T-helper 1 cell treated with Interleukin-12 subunit alpha and Interleukin-12 subunit beta and Interleukin-4 antibody, amounts not matched to agents 30 μg/mL and 1 μg/mL, for 36 hours (primary cell): ENCODE results near the gene PTCD1.
"Not testable (repeated sequence)": the region's sequence is repeated elsewhere in the genome, so short reads cannot be mapped to it uniquely, and the experiment has no call there.

Experiments used
- H3K27ac Mint-ChIP-seq: one replicate; pipeline ENCODE4 v1.8.0; 2021; ENCODE audit warnings: mild to moderate bottlenecking, mixed read lengths
- H3K27me3 Mint-ChIP-seq: one replicate; pipeline ENCODE4 v1.8.0; 2021; ENCODE audit warnings: low read depth, mixed read lengths
- H3K36me3 Mint-ChIP-seq: one replicate; pipeline ENCODE4 v1.8.0; 2021; ENCODE audit warnings: low read depth, mixed read lengths
- H3K4me1 Mint-ChIP-seq: one replicate; pipeline ENCODE4 v1.8.0; 2021; ENCODE audit warnings: low read depth, mixed read lengths
- H3K4me3 Mint-ChIP-seq: one replicate; pipeline ENCODE4 v1.8.0; 2021; ENCODE audit warnings: mild to moderate bottlenecking, moderate library complexity, mixed read lengths
- H3K9me3 Mint-ChIP-seq: one replicate; pipeline ENCODE4 v1.8.0; 2021; ENCODE audit warnings: mixed read lengths

The PTCD1 gene

GRCh38 chr7:99431756-99432540 is 6.7 kb downstream of the PTCD1 start:
- H3K27ac Mint-ChIP-seq, H3K4me3 Mint-ChIP-seq, H3K4me1 Mint-ChIP-seq, H3K9me3 Mint-ChIP-seq, H3K27me3 Mint-ChIP-seq: not testable (repeated sequence)
- peaks cover 20% of the 10 kb centered on the region for H3K36me3 Mint-ChIP-seq

GRCh38 chr7:99429756-99430155 is 8.8 kb downstream of the PTCD1 start:
- H3K36me3 Mint-ChIP-seq, result peaks cover 22% of the 10 kb centered on the region
- H3K9me3 Mint-ChIP-seq, result no peaks in the 10 kb centered on the region
- H3K4me1 Mint-ChIP-seq, result no peaks in the 10 kb centered on the region
- H3K4me3 Mint-ChIP-seq, result no peak overlapping the region
- no peak overlapping the region for H3K27ac Mint-ChIP-seq
- no peaks in the 10 kb centered on the region for H3K27me3 Mint-ChIP-seq

- no peaks in the 10 kb centered on the region for H3K4me1 Mint-ChIP-seq
- no peak overlapping the region for H3K27ac Mint-ChIP-seq
- H3K4me3 Mint-ChIP-seq, result no peak overlapping the region
- H3K9me3 Mint-ChIP-seq, result no peaks in the 10 kb centered on the region
- peaks cover 22% of the 10 kb centered on the region for H3K36me3 Mint-ChIP-seq
- H3K27me3 Mint-ChIP-seq, result no peaks in the 10 kb centered on the region
Measured at GRCh38 chr7:99428972-99429566, 9.5 kb downstream of the PTCD1 start.

- Mint-ChIP-seq H3K27ac (no peak overlapping the region), H3K9me3 (no peaks in the 10 kb centered on the region), H3K4me1 (no peaks in the 10 kb centered on the region), H3K4me3 (no peak overlapping the region), H3K27me3 (no peaks in the 10 kb centered on the region), H3K36me3 (peaks cover 17% of the 10 kb centered on the region)
Measured at GRCh38 chr7:99424932-99425730, 13.5 kb downstream of the PTCD1 start.

- H3K4me3 Mint-ChIP-seq, result no peak overlapping the region
- H3K9me3 Mint-ChIP-seq, result no peaks in the 10 kb centered on the region
- H3K36me3 Mint-ChIP-seq, result peaks cover 22% of the 10 kb centered on the region
- H3K4me1 Mint-ChIP-seq, result no peaks in the 10 kb centered on the region
- H3K27ac Mint-ChIP-seq, result no peak overlapping the region
- H3K27me3 Mint-ChIP-seq, result no peaks in the 10 kb centered on the region
Measured at GRCh38 chr7:99422625-99423024, 16.0 kb downstream of the PTCD1 start.

- H3K4me3 Mint-ChIP-seq, result no peak overlapping the region
- peaks cover 26% of the 10 kb centered on the region for H3K36me3 Mint-ChIP-seq
- no peaks in the 10 kb centered on the region for H3K27me3 Mint-ChIP-seq
- H3K9me3 Mint-ChIP-seq, result no peaks in the 10 kb centered on the region
- peaks cover 3% of the 10 kb centered on the region for H3K4me1 Mint-ChIP-seq
- H3K27ac Mint-ChIP-seq, result no peak overlapping the region
Measured at GRCh38 chr7:99422186-99422585, 16.4 kb downstream of the PTCD1 start.

GRCh38 chr7:99420986-99421385 is 17.6 kb downstream of the PTCD1 start:
- peaks cover 6% of the 10 kb centered on the region for H3K4me1 Mint-ChIP-seq
- no peaks in the 10 kb centered on the region for H3K27me3 Mint-ChIP-seq
- peaks cover 36% of the 10 kb centered on the region for H3K36me3 Mint-ChIP-seq
- no peaks in the 10 kb centered on the region for H3K9me3 Mint-ChIP-seq
- no peak overlapping the region for H3K27ac Mint-ChIP-seq
- H3K4me3 Mint-ChIP-seq, result no peak overlapping the region

GRCh38 chr7:99420213-99420612 is 18.4 kb downstream of the PTCD1 start:
- no peak overlapping the region for H3K4me3 Mint-ChIP-seq
- H3K27me3 Mint-ChIP-seq, result no peaks in the 10 kb centered on the region
- no peaks in the 10 kb centered on the region for H3K9me3 Mint-ChIP-seq
- H3K4me1 Mint-ChIP-seq, result peaks cover 8% of the 10 kb centered on the region
- peaks cover 37% of the 10 kb centered on the region for H3K36me3 Mint-ChIP-seq
- H3K27ac Mint-ChIP-seq, result peak overlapping the region; percentile 22

- no peaks in the 10 kb centered on the region for H3K9me3 Mint-ChIP-seq
- H3K27ac Mint-ChIP-seq, result no peak overlapping the region
- H3K36me3 Mint-ChIP-seq, result peaks cover 43% of the 10 kb centered on the region
Measured at GRCh38 chr7:99419323-99420021, 19.1 kb downstream of the PTCD1 start.

GRCh38 chr7:99418260-99418659 is 20.3 kb downstream of the PTCD1 start:
- Mint-ChIP-seq H3K27ac (no peak overlapping the region), H3K9me3 (no peaks in the 10 kb centered on the region), H3K36me3 (peaks cover 41% of the 10 kb centered on the region), H3K4me1 (peaks cover 10% of the 10 kb centered on the region), H3K4me3 (no peak overlapping the region), H3K27me3 (no peaks in the 10 kb centered on the region)

More at GRCh38 chr7:99419323-99420021, 19.1 kb downstream of the PTCD1 start:
- peaks cover 10% of the 10 kb centered on the region for H3K4me1 Mint-ChIP-seq
- H3K4me3 Mint-ChIP-seq, result no peak overlapping the region
- H3K27me3 Mint-ChIP-seq, result no peaks in the 10 kb centered on the region

- H3K27ac Mint-ChIP-seq, H3K27me3 Mint-ChIP-seq, H3K9me3 Mint-ChIP-seq, H3K4me3 Mint-ChIP-seq: not testable (repeated sequence)
- peaks cover 49% of the 10 kb centered on the region for H3K36me3 Mint-ChIP-seq
- peaks cover 19% of the 10 kb centered on the region for H3K4me1 Mint-ChIP-seq
Measured at GRCh38 chr7:99415513-99416127, 23.0 kb downstream of the PTCD1 start.

- Mint-ChIP-seq H3K27ac (peak overlapping the region; percentile 71), H3K27me3 (no peaks in the 10 kb centered on the region), H3K36me3 (peaks cover 32% of the 10 kb centered on the region), H3K4me3 (peak overlapping the region; percentile 100), H3K4me1 (peaks cover 38% of the 10 kb centered on the region), H3K9me3 (no peaks in the 10 kb centered on the region)
Measured at GRCh38 chr7:99410635-99411034, 28.0 kb downstream of the PTCD1 start.

GRCh38 chr7:99409806-99410205 is 28.8 kb downstream of the PTCD1 start:
- Mint-ChIP-seq H3K9me3 (no peaks in the 10 kb centered on the region), H3K27me3 (no peaks in the 10 kb centered on the region), H3K4me1 (peaks cover 36% of the 10 kb centered on the region), H3K36me3 (peaks cover 27% of the 10 kb centered on the region), H3K27ac (peak overlapping the region; percentile 94), H3K4me3 (peak overlapping the region; percentile 100)

- peaks cover 37% of the 10 kb centered on the region for H3K4me1 Mint-ChIP-seq
- H3K9me3 Mint-ChIP-seq, result no peaks in the 10 kb centered on the region
- H3K27ac Mint-ChIP-seq, result peak overlapping the region; percentile 94
- peaks cover 29% of the 10 kb centered on the region for H3K36me3 Mint-ChIP-seq
- no peaks in the 10 kb centered on the region for H3K27me3 Mint-ChIP-seq
- peak overlapping the region; percentile 100 for H3K4me3 Mint-ChIP-seq
Measured at GRCh38 chr7:99409192-99409572, 29.4 kb downstream of the PTCD1 start.
